GM10248 (cell line): ENCODE data around the gene KRTAP10-8.

Experiments used
- CTCF ChIA-PET: fragments of 300-600 bp; sonication (Branson Sonifier 250); formaldehyde crosslinking; extraction: SDS; loops from one replicate; lab custom pipeline; 2021; ENCODE audit warnings: antibody characterized with exemption; lab: Yijun Ruan, JAX
- POLR2A ChIA-PET: fragments of 350-650 bp; sonication (Branson Sonifier 250); formaldehyde crosslinking; extraction: SDS; loops from one replicate; lab custom pipeline; 2020; ENCODE audit warnings: antibody characterized with exemption; lab: Yijun Ruan, JAX
- DNase-seq: peaks from one replicate; pipeline ENCODE4 v3.0.0; 2012; ENCODE audit errors: extremely low spot score
- CTCF ChIP-seq: IDR thresholded peaks from 2 replicates; pipeline ENCODE4 v1.5.1; 2012; ENCODE audit warnings: mild to moderate bottlenecking, low read depth; ENCODE audit errors: extremely low read depth, missing control alignments, control extremely low read depth

Gene KRTAP10-8

GRCh38 chr21:44581158-44581557, 30.7 kb upstream of the KRTAP10-8 start:
- ChIA-PET POLR2A (no interaction called here), CTCF (no interaction called here)
- no peak for DNase-seq
- TF ChIP-seq CTCF, result no peak

GRCh38 chr21:44582055-44582454, 29.8 kb upstream of the KRTAP10-8 start:
- ChIA-PET CTCF (no interaction called here), POLR2A (no interaction called here)
- no peak for TF ChIP-seq CTCF
- no peak for DNase-seq

DNA sequence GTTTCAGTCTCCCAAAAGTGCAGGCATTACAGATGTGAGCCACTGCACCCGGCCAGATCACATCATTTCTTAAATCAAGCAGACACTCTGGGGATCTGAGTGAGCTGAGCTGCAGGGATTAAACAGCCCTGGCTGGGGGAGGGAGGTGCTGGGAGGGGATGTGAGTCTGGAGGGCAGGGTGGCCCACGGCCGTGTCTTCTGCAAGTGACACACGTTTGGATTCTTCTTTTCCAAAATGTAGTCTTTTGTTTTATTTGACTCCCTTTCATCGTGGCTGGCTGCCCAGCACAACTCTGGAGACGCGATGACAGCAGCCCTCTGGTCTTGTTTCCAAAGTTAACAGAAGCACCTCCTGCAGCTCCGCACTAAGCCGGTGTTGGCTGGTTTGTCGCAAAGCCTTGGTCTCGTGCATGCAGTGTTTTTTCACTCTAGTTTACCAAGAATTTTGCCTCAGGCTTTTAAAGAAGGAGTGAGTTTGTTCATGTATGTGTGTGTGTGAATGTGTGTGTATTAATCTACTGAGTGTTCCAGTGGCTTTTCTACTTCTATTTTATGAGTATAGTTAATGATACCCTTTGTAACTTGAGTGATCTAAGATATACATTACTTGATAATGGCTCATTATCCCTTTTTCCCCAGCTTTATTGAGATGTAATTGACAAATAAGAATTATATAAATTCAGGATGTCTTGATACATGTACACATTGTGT, 28.6 kb upstream of the KRTAP10-8 start:
- no peak for TF ChIP-seq CTCF
- no peak for DNase-seq
- POLR2A ChIA-PET, result no interaction called here
- CTCF ChIA-PET, result interaction anchor here (1.3 kb wide), 1 partner anchor 12 kb away, joined by 3 read pairs; no protein-coding TSS in a partner anchor

DNA sequence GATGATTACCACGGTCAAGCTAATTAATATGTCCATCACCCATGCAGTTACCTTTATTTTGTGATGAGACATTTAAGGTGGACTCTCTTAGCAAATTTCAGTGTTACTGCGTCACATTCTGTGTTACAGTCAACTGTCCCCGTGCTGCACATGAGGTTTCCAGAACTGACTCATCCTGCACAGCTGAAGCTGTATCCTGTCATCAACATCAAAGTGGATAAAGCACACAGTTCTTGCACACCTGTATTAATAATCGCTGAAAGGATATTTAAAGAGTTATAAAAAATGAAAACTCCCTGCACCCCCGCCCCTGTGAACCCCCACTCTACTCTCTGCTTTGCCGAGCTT, 28.1 kb upstream of the KRTAP10-8 start:
- no peak for TF ChIP-seq CTCF
- DNase-seq, result no peak
- ChIA-PET CTCF (interaction anchor here (1.3 kb wide), 1 partner anchor 12 kb away, joined by 3 read pairs; no protein-coding TSS in a partner anchor), POLR2A (no interaction called here)

GRCh38 chr21:44585892-44586291, 26.0 kb upstream of the KRTAP10-8 start:
- POLR2A ChIA-PET, result no interaction called here
- no peak for DNase-seq
- CTCF ChIA-PET, result no interaction called here
- TF ChIP-seq CTCF, result no peak

DNA sequence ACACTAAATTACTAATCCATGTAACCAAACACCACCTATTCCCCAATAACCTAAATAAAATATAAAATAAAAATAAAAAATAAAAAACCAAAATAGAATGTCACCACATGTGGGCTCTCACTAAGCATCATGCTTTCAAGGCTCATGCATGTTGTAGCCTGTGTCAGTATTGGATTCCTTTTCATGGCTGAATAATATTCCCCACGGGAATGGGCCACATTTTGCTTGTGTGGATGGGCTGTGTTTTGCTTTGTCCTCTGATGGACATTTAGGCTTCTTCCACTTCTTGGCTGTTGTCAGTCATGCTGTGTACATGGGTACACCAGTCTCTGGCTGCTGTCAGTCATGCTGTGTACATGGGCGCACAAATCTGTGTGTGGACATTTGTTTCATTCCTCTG, 22.8 kb upstream of the KRTAP10-8 start:
- no peak for DNase-seq
- TF ChIP-seq CTCF, result no peak
- POLR2A ChIA-PET, result no interaction called here
- CTCF ChIA-PET, result no interaction called here
